Endothelial cell (in vitro differentiated cells): ENCODE measurements around the gene KCNAB1. TPM values are rescaled to one million over a fixed set of nuclear protein-coding genes. Genes with fewer than 3 reads are reported as not detected.

Experiments used
- DNase-seq: peaks from one replicate; pipeline ENCODE4 v3.0.0; 2021; ENCODE audit warnings: low spot score
- H3K27ac Mint-ChIP-seq: one replicate; pipeline ENCODE4 v1.8.0; 2021; ENCODE audit warnings: mixed read lengths, inconsistent platforms; ENCODE audit not compliant: unreplicated experiment
- H3K27me3 Mint-ChIP-seq: one replicate; pipeline ENCODE4 v1.8.0; 2021; ENCODE audit warnings: mild to moderate bottlenecking, moderate library complexity, mixed read lengths, inconsistent platforms; ENCODE audit not compliant: unreplicated experiment
- H3K36me3 Mint-ChIP-seq: one replicate; pipeline ENCODE4 v1.8.0; 2021; ENCODE audit warnings: mild to moderate bottlenecking, low read depth, mixed read lengths, inconsistent platforms; ENCODE audit not compliant: unreplicated experiment
- H3K4me1 Mint-ChIP-seq: one replicate; pipeline ENCODE4 v1.8.0; 2021; ENCODE audit warnings: mild to moderate bottlenecking, mixed read lengths, inconsistent platforms; ENCODE audit not compliant: unreplicated experiment
- H3K4me3 Mint-ChIP-seq: one replicate; pipeline ENCODE4 v1.8.0; 2021; ENCODE audit warnings: mild to moderate bottlenecking, mixed read lengths, inconsistent platforms; ENCODE audit not compliant: unreplicated experiment
- H3K9me3 Mint-ChIP-seq: one replicate; pipeline ENCODE4 v1.8.0; 2021; ENCODE audit warnings: mixed read lengths, inconsistent platforms; ENCODE audit not compliant: unreplicated experiment
- CTCF ChIP-seq: fragments of 200-600 bp; sonication (generic); IDR thresholded peaks from one replicate; pipeline ENCODE4 v1.5.0; 2021; ENCODE audit warnings: antibody characterized with exemption; ENCODE audit not compliant: unreplicated experiment
- total RNA-seq: library from RNA; stranded (reverse); fragmentation: NEBNext Ultra II Directional; extraction: Animal tissue kit (Norgen Biotek cat#: 25700); gene quantifications from one replicate; pipeline ENCODE4 v1.2.1, GENCODE V29; 2021; ENCODE audit not compliant: unreplicated experiment

The KCNAB1 gene
- total RNA-seq, 1 donor from 2014 or later = not detected

- H3K36me3 Mint-ChIP-seq = no peaks in the 10 kb centered on the region
Measured at GRCh38 chr3:156298014-156298413, 177.6 kb downstream of the KCNAB1 start.

GRCh38 chr3:156298938-156299337 lies 178.6 kb downstream of the KCNAB1 start:
- TF ChIP-seq CTCF = no peak
- H3K4me3 Mint-ChIP-seq = no peak overlapping the region
- H3K27me3 Mint-ChIP-seq = peaks cover 2% of the 10 kb centered on the region
- no peaks in the 10 kb centered on the region for H3K9me3 Mint-ChIP-seq
- no peaks in the 10 kb centered on the region for H3K36me3 Mint-ChIP-seq
- H3K4me1 Mint-ChIP-seq = peaks cover 6% of the 10 kb centered on the region
- no peak for DNase-seq
- no peak overlapping the region for H3K27ac Mint-ChIP-seq

More at GRCh38 chr3:156298014-156298413, 177.6 kb downstream of the KCNAB1 start:
- Mint-ChIP-seq H3K27me3 (peaks cover 2% of the 10 kb centered on the region), H3K27ac (no peak overlapping the region), H3K9me3 (no peaks in the 10 kb centered on the region), H3K4me3 (no peak overlapping the region), H3K4me1 (peaks cover 3% of the 10 kb centered on the region)
- TF ChIP-seq CTCF = no peak
- no peak for DNase-seq

- no peak for DNase-seq
- no peak for TF ChIP-seq CTCF
- no peaks in the 10 kb centered on the region for H3K36me3 Mint-ChIP-seq
- no peaks in the 10 kb centered on the region for H3K9me3 Mint-ChIP-seq
- H3K4me1 Mint-ChIP-seq = peaks cover 6% of the 10 kb centered on the region
- H3K27me3 Mint-ChIP-seq = peaks cover 2% of the 10 kb centered on the region
- H3K4me3 Mint-ChIP-seq = no peak overlapping the region
- H3K27ac Mint-ChIP-seq = no peak overlapping the region
Measured at GRCh38 chr3:156299569-156299968, 179.2 kb downstream of the KCNAB1 start.

- no peaks in the 10 kb centered on the region for H3K9me3 Mint-ChIP-seq
- H3K4me3 Mint-ChIP-seq = no peak overlapping the region
- H3K27me3 Mint-ChIP-seq = peaks cover 2% of the 10 kb centered on the region
- H3K36me3 Mint-ChIP-seq = no peaks in the 10 kb centered on the region
- H3K4me1 Mint-ChIP-seq = peaks cover 6% of the 10 kb centered on the region
- no peak for TF ChIP-seq CTCF
- no peak overlapping the region for H3K27ac Mint-ChIP-seq
- DNase-seq = no peak
Measured at GRCh38 chr3:156300371-156300770, 180.0 kb downstream of the KCNAB1 start.

- Mint-ChIP-seq H3K27ac (no peak overlapping the region), H3K36me3 (no peaks in the 10 kb centered on the region), H3K27me3 (peaks cover 2% of the 10 kb centered on the region), H3K4me3 (no peak overlapping the region), H3K4me1 (peaks cover 10% of the 10 kb centered on the region), H3K9me3 (no peaks in the 10 kb centered on the region)
- no peak for DNase-seq
- TF ChIP-seq CTCF = no peak
Measured at GRCh38 chr3:156300929-156301840, 180.8 kb downstream of the KCNAB1 start.
